K562 (cell line): ENCODE data around the gene CACTIN. TPM values are rescaled to one million over a fixed set of nuclear protein-coding genes. Genes with fewer than 3 reads are reported as not detected.

Experiments
- BCL6 ChIP-seq: fragments of 250-450 bp; sonication (Bioruptor Pico); IDR thresholded peaks from 2 replicates; pipeline ENCODE4 v1.4.0; 2020
- CBFA2T2 ChIP-seq: fragments of 450-650 bp; conservative IDR thresholded peaks from 2 replicates; pipeline ENCODE4 v1.6.1; 2017; ENCODE audit warnings: mild to moderate bottlenecking
- ERF ChIP-seq: fragments of 450-650 bp; formaldehyde crosslinking; IDR thresholded peaks from 2 replicates; pipeline ENCODE4 v1.4.0; 2020; ENCODE audit warnings: mild to moderate bottlenecking, mixed read lengths
- GATA2 ChIP-seq: sonication (generic); formaldehyde crosslinking; IDR thresholded peaks from 2 replicates; pipeline ENCODE4 v1.4.0; 2020; ENCODE audit warnings: mild to moderate bottlenecking, missing genetic modification reagents
- KLF6 ChIP-seq: fragments of 250-450 bp; sonication (Bioruptor Pico); IDR thresholded peaks from 2 replicates; pipeline ENCODE4 v1.4.0; 2020; ENCODE audit warnings: mild to moderate bottlenecking, moderate library complexity, borderline replicate concordance
- MCM3 ChIP-seq: fragments of 450-650 bp; IDR thresholded peaks from 2 replicates; pipeline ENCODE4 v1.6.1; 2016
- PRPF4 ChIP-seq: fragments of 200-400 bp; formaldehyde crosslinking; IDR thresholded peaks from one replicate; pipeline ENCODE4 v1.6.1; 2017; ENCODE audit warnings: low read length, low read depth, mild to moderate bottlenecking; ENCODE audit not compliant: insufficient read depth, poor library complexity, severe bottlenecking
- RBM15 ChIP-seq: fragments of 200-400 bp; formaldehyde crosslinking; IDR thresholded peaks from 2 replicates; pipeline ENCODE4 v1.6.1; 2018; ENCODE audit warnings: mild to moderate bottlenecking, low read length, moderate library complexity; ENCODE audit not compliant: insufficient read depth
- SIN3A ChIP-seq, 2 experiments: fragments of 150-350 bp in 1 of 2; IDR thresholded peaks; 2 replicates each; pipeline ENCODE4 v1.6.1; 2011 to 2016; ENCODE audit warnings: borderline replicate concordance in 2 of 2, low read depth in 2 of 2, low read length in 2 of 2, mild to moderate bottlenecking in 2 of 2, moderate library complexity in 2 of 2; ENCODE audit not compliant: control insufficient read depth in 1 of 2
- SLC30A9 ChIP-seq: fragments of 250-450 bp; sonication (Bioruptor Pico); IDR thresholded peaks from 2 replicates; pipeline ENCODE4 v1.8.0; 2022; ENCODE audit warnings: mild to moderate bottlenecking, moderate library complexity
- TAF7 ChIP-seq: fragments of 450-650 bp; IDR thresholded peaks from 2 replicates; pipeline ENCODE4 v1.6.1; 2016; ENCODE audit warnings: missing genetic modification characterization, missing compliant biosample characterization
- TRIM28 ChIP-seq: fragments of 450-650 bp; IDR thresholded peaks from 2 replicates; pipeline ENCODE4 v1.6.1; 2017
- XRCC3 ChIP-seq: fragments of 450-650 bp; IDR thresholded peaks from 2 replicates; pipeline ENCODE4 v1.6.1; 2017; ENCODE audit warnings: mild to moderate bottlenecking, moderate library complexity
- ZNF764 ChIP-seq: fragments of 250-450 bp; sonication (Bioruptor Pico); IDR thresholded peaks from 2 replicates; pipeline ENCODE4 v1.4.0; 2020; ENCODE audit warnings: low read depth, mild to moderate bottlenecking, moderate library complexity
- ZNF778 ChIP-seq: fragments of 450-650 bp; formaldehyde crosslinking; IDR thresholded peaks from 2 replicates; pipeline ENCODE4 v1.4.0; 2020; ENCODE audit warnings: mild to moderate bottlenecking, moderate library complexity
- polyA plus RNA-seq, 8 experiments: library from polyadenylated mRNA; depleted of rRNA in 4 of 8; stranded (reverse) in 5 of 8; unstranded in 3 of 8; fragments of >200 nt; fragmentation: Nextera tagmentation in 2 of 8; fragmentation: Illumina TruSeq in 1 of 8; extraction: Ambion mirVana in 2 of 8; extraction: Trizol in 1 of 8; gene quantifications; 2 replicates each; pipeline versions ENCODE4 v1.2.1 to v1.2.3, GENCODE V29; 2011 to 2014; ENCODE audit warnings: inconsistent platforms in 1 of 8, missing spikeins in 1 of 8
- total RNA-seq, 7 experiments: library from RNA; depleted of rRNA in 6 of 7; stranded (reverse); fragments of >200 nt in 6 of 7; fragmentation: Illumina TruSeq in 2 of 7; extraction: Trizol in 2 of 7; gene quantifications; 2 replicates each; pipeline versions ENCODE4 v1.2.1 to v1.2.3, GENCODE V29; 2011 to 2021; ENCODE audit warnings: low replicate concordance in 1 of 7
- TF ChIP-seq, protein P1 (sequence below), 3 experiments: fragments of 200-800 bp in 1 of 3; sonication (Bioruptor generic) in 1 of 3; sonication (generic) in 1 of 3; formaldehyde crosslinking in 1 of 3; IDR thresholded peaks; 2 replicates each; pipeline versions ENCODE4 v1.6.1 to v1.8.0; 2016 to 2022; ENCODE audit warnings: mild to moderate bottlenecking in 2 of 3, missing compliant biosample characterization in 2 of 3, missing genetic modification characterization in 2 of 3, missing genetic modification reagents in 1 of 3
- TF ChIP-seq, protein P2 (sequence below): fragments of 250-450 bp; sonication (Bioruptor Pico); IDR thresholded peaks from 2 replicates; pipeline ENCODE4 v1.9.0; 2021; ENCODE audit warnings: mild to moderate bottlenecking
- TF ChIP-seq, protein P3 (sequence below): fragments of 250-450 bp; sonication (Bioruptor Pico); IDR thresholded peaks from 2 replicates; pipeline ENCODE4 v1.8.0; 2022; ENCODE audit warnings: moderate library complexity, mild to moderate bottlenecking, inconsistent platforms
- TF ChIP-seq, protein P4 (sequence below), 2 experiments: fragments of 200-800 bp in 1 of 2; sonication (Bioruptor generic) in 1 of 2; sonication (generic) in 1 of 2; formaldehyde crosslinking in 1 of 2; IDR thresholded peaks in 1 of 2; conservative IDR thresholded peaks in 1 of 2; 2 replicates each; pipeline versions ENCODE4 v1.5.0 to v1.6.1; 2016 to 2020; ENCODE audit warnings: missing compliant biosample characterization in 1 of 2, missing genetic modification characterization in 1 of 2, missing genetic modification reagents in 1 of 2
- TF ChIP-seq, protein P5 (sequence below): fragments of 250-450 bp; sonication (Bioruptor Pico); IDR thresholded peaks from 2 replicates; pipeline ENCODE4 v1.9.0; 2021; ENCODE audit warnings: mild to moderate bottlenecking, inconsistent platforms

The CACTIN gene
- total and polyA plus RNA-seq, 9 of the 15 experiments (the other 6 are each of a cell fraction or from before 2014, with no cell fraction given): 0.15 to 49.2 (median 15.0) TPM

DNA sequence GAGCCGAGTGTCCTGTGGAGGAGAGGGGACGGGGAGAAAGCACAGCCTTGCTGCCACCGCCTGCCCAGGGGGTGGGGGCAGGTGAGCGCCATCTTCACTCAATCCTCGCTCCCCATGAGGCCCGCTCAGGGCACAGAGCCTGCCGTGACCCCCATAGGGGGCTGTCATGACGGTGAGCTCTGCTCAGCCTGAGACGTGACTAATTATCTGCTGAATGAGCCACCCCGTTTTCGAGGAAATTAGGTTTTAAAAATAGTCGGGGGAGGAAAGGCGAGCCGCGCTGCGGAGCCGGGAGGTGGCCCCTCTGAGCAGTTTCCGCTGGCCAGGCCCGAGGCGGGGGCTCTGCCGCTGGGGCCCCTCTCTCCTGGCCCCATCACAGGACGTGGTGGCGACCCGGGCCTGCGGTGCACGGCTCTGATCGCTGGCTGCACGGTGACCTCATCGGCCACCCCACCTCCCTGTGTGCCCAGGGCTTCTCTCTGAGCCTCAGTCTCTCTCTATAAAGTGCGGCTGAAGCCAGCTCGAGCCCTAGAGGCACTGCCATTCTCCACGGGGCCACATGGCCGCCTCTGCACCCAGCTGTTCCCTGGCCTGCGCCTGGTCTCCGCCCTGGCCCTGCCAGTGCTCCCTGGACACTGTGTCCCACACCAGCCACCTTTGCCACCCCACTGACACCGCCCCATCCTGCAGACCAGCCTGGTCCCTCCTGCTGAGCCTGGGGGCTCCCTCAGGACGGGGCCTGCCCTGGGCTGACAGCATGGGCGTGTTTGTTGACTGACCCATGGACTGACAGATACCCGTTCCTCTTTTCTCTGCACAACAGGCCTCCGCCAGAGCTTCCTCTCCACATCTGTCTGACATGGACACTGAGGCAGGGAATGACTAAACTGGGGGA lies 45.3 kb upstream of the CACTIN start (continued):
- TF ChIP-seq, protein P1, sequence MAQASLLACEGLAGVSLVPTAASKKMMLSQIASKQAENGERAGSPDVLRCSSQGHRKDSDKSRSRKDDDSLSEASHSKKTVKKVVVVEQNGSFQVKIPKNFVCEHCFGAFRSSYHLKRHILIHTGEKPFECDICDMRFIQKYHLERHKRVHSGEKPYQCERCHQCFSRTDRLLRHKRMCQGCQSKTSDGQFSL (CRISPR knock-in tag; IDR thresholded peaks at IDR 0.05): no peak
- TF ChIP-seq, protein P1 (tag; IDR thresholded peaks at IDR 0.05): no peak
- no peak for TF ChIP-seq KLF6 (CRISPR knock-in tag)
- no peak for TF ChIP-seq ERF (CRISPR knock-in tag)
- TF ChIP-seq, protein P2, sequence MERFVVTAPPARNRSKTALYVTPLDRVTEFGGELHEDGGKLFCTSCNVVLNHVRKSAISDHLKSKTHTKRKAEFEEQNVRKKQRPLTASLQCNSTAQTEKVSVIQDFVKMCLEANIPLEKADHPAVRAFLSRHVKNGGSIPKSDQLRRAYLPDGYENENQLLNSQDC (CRISPR knock-in tag): no peak
- no peak for TF ChIP-seq MCM3
- TF ChIP-seq, protein P3, sequence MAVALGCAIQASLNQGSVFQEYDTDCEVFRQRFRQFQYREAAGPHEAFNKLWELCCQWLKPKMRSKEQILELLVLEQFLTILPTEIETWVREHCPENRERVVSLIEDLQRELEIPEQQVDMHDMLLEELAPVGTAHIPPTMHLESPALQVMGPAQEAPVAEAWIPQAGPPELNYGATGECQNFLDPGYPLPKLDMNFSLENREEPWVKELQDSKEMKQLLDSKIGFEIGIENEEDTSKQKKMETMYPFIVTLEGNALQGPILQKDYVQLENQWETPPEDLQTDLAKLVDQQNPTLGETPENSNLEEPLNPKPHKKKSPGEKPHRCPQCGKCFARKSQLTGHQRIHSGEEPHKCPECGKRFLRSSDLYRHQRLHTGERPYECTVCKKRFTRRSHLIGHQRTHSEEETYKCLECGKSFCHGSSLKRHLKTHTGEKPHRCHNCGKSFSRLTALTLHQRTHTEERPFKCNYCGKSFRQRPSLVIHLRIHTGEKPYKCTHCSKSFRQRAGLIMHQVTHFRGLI: no peak
- no peak for TF ChIP-seq ZNF764 (CRISPR knock-in tag)
- TF ChIP-seq TRIM28: no peak
- TF ChIP-seq, protein P4, sequence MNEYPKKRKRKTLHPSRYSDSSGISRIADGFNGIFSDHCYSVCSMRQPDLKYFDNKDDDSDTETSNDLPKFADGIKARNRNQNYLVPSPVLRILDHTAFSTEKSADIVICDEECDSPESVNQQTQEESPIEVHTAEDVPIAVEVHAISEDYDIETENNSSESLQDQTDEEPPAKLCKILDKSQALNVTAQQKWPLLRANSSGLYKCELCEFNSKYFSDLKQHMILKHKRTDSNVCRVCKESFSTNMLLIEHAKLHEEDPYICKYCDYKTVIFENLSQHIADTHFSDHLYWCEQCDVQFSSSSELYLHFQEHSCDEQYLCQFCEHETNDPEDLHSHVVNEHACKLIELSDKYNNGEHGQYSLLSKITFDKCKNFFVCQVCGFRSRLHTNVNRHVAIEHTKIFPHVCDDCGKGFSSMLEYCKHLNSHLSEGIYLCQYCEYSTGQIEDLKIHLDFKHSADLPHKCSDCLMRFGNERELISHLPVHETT (CRISPR knock-in tag; conservative IDR thresholded peaks at IDR 0.05 in 1 of 2, IDR thresholded peaks at IDR 0.05 in 1 of 2): peak in 1 of 2 experiments; percentile 29; a peak in 1 of 4 replicates
- no peak for TF ChIP-seq BCL6 (CRISPR knock-in tag)
- TF ChIP-seq SLC30A9 (CRISPR knock-in tag): no peak
- no peak for TF ChIP-seq PRPF4
- no peak for TF ChIP-seq GATA2 (CRISPR knock-in tag)
- no peak for TF ChIP-seq RBM15
- TF ChIP-seq, protein P5, sequence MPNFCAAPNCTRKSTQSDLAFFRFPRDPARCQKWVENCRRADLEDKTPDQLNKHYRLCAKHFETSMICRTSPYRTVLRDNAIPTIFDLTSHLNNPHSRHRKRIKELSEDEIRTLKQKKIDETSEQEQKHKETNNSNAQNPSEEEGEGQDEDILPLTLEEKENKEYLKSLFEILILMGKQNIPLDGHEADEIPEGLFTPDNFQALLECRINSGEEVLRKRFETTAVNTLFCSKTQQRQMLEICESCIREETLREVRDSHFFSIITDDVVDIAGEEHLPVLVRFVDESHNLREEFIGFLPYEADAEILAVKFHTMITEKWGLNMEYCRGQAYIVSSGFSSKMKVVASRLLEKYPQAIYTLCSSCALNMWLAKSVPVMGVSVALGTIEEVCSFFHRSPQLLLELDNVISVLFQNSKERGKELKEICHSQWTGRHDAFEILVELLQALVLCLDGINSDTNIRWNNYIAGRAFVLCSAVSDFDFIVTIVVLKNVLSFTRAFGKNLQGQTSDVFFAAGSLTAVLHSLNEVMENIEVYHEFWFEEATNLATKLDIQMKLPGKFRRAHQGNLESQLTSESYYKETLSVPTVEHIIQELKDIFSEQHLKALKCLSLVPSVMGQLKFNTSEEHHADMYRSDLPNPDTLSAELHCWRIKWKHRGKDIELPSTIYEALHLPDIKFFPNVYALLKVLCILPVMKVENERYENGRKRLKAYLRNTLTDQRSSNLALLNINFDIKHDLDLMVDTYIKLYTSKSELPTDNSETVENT: no peak
- no peak for TF ChIP-seq SIN3A (IDR thresholded peaks at IDR 0.05; ENCODE audit: borderline replicate concordance in 2 of 2, control insufficient read depth in 1 of 2, low read depth in 2 of 2, low read length in 2 of 2)
- no peak for TF ChIP-seq TAF7 (tag)
- no peak for TF ChIP-seq ZNF778 (CRISPR knock-in tag)
- TF ChIP-seq XRCC3: no peak
- no peak for TF ChIP-seq CBFA2T2
